Erythroblast (primary cell): Measurements from ENCODE around the gene KCNMA1.

Experiments
- DNase-seq, 2 experiments: peaks; one replicate each; lab custom pipeline; 2025; lab: John Stamatoyannopoulos, UW
- GATA1 ChIP-seq: IDR thresholded peaks from 2 replicates; pipeline ENCODE4 v1.6.1; 2011; ENCODE audit warnings: low read depth, mild to moderate bottlenecking, control low read depth, low read length, moderate library complexity
- POLR2A ChIP-seq: IDR thresholded peaks from 2 replicates; pipeline ENCODE4 v1.6.1; 2011; ENCODE audit warnings: mild to moderate bottlenecking, low read length

The KCNMA1 gene

GRCh38 chr10:77022671-77023070, 614.9 kb downstream of the KCNMA1 start:
- DNase-seq, result no peak
- TF ChIP-seq GATA1, result no peak
- TF ChIP-seq POLR2A, result no peak

DNA sequence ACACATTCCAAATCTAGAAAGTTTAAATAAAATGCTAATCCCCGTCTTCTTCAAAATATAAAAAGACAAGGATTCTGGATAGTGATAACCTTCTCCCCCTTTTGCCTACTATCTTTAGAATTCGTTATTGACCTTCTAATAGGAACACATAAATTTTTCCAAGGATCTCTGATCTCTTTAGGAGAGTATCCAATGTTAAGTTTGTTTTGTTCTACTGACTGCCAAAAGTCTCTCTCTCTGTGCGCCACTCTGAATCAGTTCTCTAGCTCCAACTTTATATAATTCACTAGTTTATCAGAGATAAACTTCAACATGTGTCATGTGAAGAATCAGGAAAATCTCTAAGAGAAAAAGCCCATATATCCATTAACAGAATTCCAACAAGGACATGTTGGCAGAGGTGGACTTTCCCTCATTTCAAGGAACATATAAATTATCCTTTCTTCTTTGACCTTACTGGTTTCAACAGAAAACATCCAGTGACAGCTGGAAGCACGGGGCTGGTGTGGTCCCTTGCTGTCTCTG, 615.6 kb downstream of the KCNMA1 start:
- TF ChIP-seq GATA1 (no peak), POLR2A (no peak)
- no peak for DNase-seq

- DNase-seq, result no peak
- TF ChIP-seq GATA1, result no peak
These were observed 617.1 kb downstream of the KCNMA1 start for GRCh38 chr10:77020426-77021040.

DNA sequence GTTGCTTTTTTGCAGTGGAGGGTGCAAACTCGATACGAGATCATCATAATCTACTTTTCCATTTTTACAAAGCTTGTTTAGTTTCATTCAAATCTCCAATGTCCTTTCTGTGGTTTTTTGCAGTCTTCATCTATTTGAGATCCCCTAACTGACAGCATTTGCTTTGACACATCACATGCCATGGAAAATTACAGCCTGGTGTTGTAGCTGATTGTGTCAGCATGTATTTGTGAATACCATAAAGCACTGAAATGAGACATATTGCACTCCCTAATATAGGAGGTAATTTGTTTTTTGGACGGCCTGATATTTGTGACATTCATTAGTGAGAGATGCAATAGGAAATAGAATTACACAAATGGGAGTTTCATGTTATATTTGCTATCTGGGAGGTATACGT, 620.8 kb downstream of the KCNMA1 start:
- DNase-seq, result no peak
- TF ChIP-seq POLR2A, result no peak

GRCh38 chr10:77016278-77016815, 621.3 kb downstream of the KCNMA1 start:
- TF ChIP-seq GATA1 (no peak), POLR2A (no peak)
- no peak for DNase-seq

DNA sequence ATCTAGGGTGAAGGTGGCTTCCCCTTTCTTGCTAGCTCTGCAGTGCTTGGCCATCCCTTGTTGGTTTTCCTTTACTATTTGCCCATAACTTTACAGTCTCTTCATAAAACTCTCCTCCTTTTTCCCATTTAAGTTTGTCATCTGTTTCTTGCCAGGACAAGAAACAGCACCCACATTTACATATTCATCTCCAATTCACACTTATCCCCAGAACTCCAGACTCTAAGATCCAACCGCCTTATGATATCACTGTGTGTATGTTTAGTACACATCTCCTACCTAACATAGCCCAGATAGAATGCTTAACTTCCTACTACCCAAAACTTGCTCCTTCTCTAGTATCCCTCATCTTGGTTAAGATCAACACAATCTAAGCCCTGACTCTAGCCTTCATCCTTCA, 622.2 kb downstream of the KCNMA1 start:
- TF ChIP-seq GATA1 (no peak), POLR2A (no peak)
- no peak for DNase-seq

GRCh38 chr10:77012812-77013500, 624.7 kb downstream of the KCNMA1 start:
- TF ChIP-seq GATA1, result no peak
- no peak for TF ChIP-seq POLR2A
- DNase-seq, result no peak

DNA sequence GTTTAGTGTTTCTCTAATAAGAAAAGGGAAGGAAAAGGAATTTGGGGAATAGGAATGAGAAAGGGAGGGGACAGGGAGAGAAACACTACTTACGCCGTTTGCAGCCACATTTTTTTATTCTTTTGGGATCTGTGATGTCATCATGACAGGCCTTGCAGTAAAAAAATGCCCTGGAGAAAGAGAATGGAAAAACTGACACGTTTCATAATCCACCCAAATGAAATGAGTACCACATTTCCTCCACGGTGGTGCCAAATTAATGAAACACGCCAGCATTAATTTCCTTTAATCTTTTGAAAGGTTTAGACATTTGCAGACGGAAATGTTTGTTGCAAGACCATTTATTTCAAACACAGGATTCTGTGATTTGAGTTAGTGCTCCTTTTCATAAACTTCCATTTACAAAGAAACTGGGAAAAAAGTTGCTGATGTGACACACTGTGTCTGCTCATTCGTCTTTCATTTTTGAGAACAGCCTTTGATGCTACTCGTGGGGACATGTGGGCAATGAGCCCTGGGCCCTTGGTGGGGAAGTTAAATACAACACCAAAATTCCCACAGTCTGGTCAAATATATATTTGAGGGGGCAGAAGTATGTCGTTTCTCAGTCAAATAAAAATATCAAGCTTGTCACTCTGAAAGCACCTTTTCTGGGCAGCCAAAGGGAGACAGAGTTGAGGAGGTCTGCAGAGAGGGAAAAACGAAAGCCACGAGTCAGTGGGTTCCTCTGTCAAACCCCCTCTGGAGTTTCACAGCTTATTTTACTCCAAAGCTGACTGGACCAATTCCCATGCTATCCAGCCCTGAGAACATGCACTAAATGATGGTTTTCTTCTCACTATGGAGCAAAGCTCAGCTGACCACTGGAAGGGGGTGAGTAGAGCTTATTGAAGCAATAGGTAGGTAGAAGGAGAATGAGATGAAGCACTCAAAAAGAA, 625.5 kb downstream of the KCNMA1 start:
- no peak for DNase-seq
- TF ChIP-seq POLR2A, result no peak
- TF ChIP-seq GATA1, result no peak

- TF ChIP-seq GATA1, result no peak
- TF ChIP-seq POLR2A, result no peak
- no peak for DNase-seq
These were observed 627.2 kb downstream of the KCNMA1 start for GRCh38 chr10:77010430-77010829.

DNA sequence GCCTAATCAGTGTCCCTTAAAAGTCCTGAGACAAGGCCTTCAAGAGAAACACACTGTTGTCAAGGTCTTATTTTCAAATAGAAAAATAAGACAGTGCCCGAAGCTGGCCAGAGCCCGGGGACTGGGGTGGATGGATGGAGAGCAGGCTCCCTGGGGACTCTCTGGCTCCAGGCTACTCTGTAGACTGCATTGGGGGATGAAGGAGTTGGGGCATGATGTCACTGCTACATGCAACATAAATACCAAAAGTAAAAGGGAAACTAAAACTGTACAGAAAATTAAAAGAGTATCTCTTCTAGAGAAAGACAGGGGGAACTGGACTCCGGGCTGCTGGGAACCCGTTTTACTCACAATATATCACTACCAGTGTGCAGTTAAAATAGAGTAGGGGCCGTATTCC, 629.8 kb downstream of the KCNMA1 start:
- TF ChIP-seq GATA1 (no peak), POLR2A (no peak)
- DNase-seq, result no peak

DNA sequence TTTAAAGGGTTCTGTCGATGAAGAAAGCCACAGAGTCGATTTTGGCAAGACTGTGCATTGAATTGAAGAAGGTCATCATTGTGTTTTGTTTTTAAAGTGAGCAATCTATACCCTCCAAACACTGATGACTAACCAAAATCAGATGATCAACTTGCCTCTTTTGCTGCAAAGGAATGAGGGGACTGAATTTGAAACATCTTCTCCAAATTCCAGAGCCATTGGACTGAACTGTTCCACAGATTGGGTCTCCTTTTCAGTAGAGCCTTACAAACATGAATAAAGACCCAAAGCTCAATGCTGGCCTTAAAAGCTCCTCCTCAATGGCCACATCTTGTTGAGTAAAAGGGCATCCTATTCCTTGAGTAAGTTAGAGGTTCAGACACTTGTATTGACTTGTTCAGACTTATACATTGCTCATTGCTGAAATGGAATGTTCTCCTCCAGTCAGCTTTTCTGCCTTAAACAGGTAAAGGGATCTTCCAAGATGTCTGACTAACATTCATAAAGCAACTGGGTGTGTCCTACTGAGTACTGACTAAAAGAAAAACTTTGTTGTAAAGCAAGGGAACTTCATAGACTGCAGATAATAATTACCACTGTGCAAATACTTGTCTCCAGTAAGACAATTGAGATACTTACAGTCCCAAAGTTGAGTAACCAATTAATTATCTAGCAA, 630.6 kb downstream of the KCNMA1 start:
- no peak for DNase-seq
- TF ChIP-seq GATA1 (no peak), POLR2A (no peak)

DNA sequence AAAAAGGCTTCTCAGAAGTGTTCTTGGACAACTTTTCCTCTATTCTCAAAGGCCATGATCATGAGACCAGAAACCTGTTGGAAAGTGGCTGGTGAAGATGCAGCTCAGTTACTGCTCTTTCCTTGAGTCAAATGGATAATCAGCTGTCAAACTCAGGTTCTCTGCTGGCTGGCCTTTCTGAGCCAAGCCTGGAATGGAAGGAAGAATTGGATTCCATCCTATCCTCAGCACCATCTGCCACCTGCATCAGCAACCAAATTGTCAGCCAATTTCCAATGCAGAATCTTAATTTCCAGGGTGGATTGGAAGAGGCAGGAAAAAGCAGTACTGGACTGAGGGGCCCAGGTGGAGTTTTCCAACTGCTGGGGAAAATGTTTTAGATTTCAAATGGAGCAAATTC, 631.7 kb downstream of the KCNMA1 start:
- TF ChIP-seq GATA1, result no peak
- TF ChIP-seq POLR2A, result no peak
- DNase-seq, result no peak
